ENCODE data around the gene ETF1. TPM values are rescaled to one million over a fixed set of nuclear protein-coding genes. Genes with fewer than 3 reads are reported as not detected.

The ETF1 gene
- total RNA-seq, 4 donors from 2014 or later, result 69.8 to 195 (median 141) TPM

DNA sequence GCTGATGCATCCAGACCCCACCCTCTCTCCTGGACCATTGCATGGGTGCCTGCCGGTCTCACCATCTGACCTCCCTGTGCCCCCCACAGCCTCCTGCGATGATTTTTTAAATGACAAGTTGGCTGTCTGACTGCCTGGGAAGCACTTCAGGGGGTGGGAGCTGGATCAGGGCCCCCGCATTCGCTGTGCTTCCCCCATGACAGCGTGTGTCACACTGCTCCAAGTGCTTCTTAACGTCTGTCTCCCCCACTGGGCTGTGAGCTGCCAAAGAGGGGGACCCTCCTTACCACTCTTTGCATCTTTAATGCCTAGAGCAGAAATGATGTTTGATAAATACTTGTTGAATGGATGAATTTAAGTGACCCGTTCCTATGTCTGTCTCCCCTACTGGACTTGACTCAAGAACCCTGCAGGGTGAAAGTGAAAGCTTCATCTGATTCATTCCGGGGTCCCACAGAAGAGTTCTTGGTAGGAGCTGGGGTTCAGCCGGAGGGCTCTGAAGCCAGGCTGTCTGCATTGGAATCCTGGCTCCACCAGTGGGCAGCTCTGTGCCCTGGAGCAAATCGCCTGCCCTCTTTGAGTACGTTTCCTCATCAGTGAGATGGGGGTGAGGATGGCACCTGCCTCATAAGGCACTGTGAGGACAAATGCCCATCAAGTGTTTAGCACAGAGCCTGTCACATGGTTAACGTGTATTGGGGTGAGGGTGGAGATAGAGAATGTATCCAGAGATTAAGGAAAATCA is 85.3 kb downstream of the ETF1 start:
- ATAC-seq (ENCODE audit: low FRiP score) (no peak), DNase-seq (ENCODE audit: low spot score) (no peak)
- TF ChIP-seq, protein P1, sequence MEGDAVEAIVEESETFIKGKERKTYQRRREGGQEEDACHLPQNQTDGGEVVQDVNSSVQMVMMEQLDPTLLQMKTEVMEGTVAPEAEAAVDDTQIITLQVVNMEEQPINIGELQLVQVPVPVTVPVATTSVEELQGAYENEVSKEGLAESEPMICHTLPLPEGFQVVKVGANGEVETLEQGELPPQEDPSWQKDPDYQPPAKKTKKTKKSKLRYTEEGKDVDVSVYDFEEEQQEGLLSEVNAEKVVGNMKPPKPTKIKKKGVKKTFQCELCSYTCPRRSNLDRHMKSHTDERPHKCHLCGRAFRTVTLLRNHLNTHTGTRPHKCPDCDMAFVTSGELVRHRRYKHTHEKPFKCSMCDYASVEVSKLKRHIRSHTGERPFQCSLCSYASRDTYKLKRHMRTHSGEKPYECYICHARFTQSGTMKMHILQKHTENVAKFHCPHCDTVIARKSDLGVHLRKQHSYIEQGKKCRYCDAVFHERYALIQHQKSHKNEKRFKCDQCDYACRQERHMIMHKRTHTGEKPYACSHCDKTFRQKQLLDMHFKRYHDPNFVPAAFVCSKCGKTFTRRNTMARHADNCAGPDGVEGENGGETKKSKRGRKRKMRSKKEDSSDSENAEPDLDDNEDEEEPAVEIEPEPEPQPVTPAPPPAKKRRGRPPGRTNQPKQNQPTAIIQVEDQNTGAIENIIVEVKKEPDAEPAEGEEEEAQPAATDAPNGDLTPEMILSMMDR (IDR thresholded peaks at IDR 0.05), result no peak

Small RNAs within 50 kb of the gene (small RNA-seq; reads per million reads assigned to genes)
- gene RF00154 (53.0 reads per million, percentile 95 among the genes with 10 or more reads in this experiment), gene SNORD63 (938 reads per million, percentile 99 among the genes with 10 or more reads in this experiment)

Other genes starting within 250 kb of the ETF1 start
- under 1 TPM in 2 of 4 donors, not detected in 2; 0.56 to 0.72 TPM for gene CDC25C, start 211.4 kb downstream of the ETF1 start, total RNA-seq
- 10 to 100 TPM; 21.9 to 38.7 (median 25.3) TPM for gene FAM53C, start 205.0 kb downstream of the ETF1 start, total RNA-seq
- gene KDM3B, start 190.6 kb downstream of the ETF1 start, total RNA-seq, result 10 to 100 TPM; 47.6 to 66.2 (median 54.1) TPM
- 1 to 10 TPM in 3 of 4 donors, under 1 TPM in 1; 0.84 to 7.0 (median 2.0) TPM for gene REEP2, start 104.2 kb downstream of the ETF1 start, total RNA-seq
- gene EGR1, start 77.8 kb downstream of the ETF1 start, total RNA-seq, result 100 to 1,000 TPM in 3 of 4 donors, 10 to 100 TPM in 1; 95.1 to 280 (median 157) TPM
- gene HSPA9, start 32.2 kb upstream of the ETF1 start, total RNA-seq, result 100 to 1,000 TPM; 212 to 482 (median 318) TPM
- 100 to 1,000 TPM; 251 to 326 (median 274) TPM for gene CTNNA1, start 210.2 kb upstream of the ETF1 start, total RNA-seq